DMS53 treated with DMSO at 0.1 percent for 48 hours (cell line): ENCODE results near the gene PTGR3.

Source experiments
- DNase-seq: peaks from one replicate; lab custom pipeline; 2025; ENCODE audit not compliant: unreplicated experiment; lab: John Stamatoyannopoulos, UW

PTGR3 gene

GRCh38 chr18:75216212-75216910 is 7.4 kb upstream of the PTGR3 start:
- DNase-seq = no peak

GRCh38 chr18:75215663-75216062 is 6.7 kb upstream of the PTGR3 start:
- no peak for DNase-seq

- DNase-seq = no peak
Measured at GRCh38 chr18:75214766-75215510, 6.0 kb upstream of the PTGR3 start.

GRCh38 chr18:75214332-75214690 is 5.4 kb upstream of the PTGR3 start:
- DNase-seq = no peak

- DNase-seq = no peak
Measured at GRCh38 chr18:75213611-75214331, 4.8 kb upstream of the PTGR3 start.

GRCh38 chr18:75212751-75213090 is 3.8 kb upstream of the PTGR3 start:
- no peak for DNase-seq

GRCh38 chr18:75211953-75212750 is 3.2 kb upstream of the PTGR3 start:
- DNase-seq = peak; percentile 20

GRCh38 chr18:75211626-75211952 is 2.6 kb upstream of the PTGR3 start:
- DNase-seq = no peak

GRCh38 chr18:75211002-75211621 is 2.2 kb upstream of the PTGR3 start:
- DNase-seq = peak; percentile 37

- DNase-seq = peak; percentile 94
Measured at GRCh38 chr18:75210274-75211001, 1.5 kb upstream of the PTGR3 start, which contains the start of gene TSHZ1. TSHZ1 (plus strand) TSS chr18:75210797; CDS start chr18:75211877, 1,080 bp downstream.

GRCh38 chr18:75209951-75210258 is 966 bp upstream of the PTGR3 start:
- DNase-seq = no peak

GRCh38 chr18:75208836-75209128 is 157 bp downstream of the PTGR3 start:
- DNase-seq = peak; percentile 64

- peak; percentile 59 for DNase-seq
Measured at GRCh38 chr18:75208155-75208835, 644 bp downstream of the PTGR3 start.

GRCh38 chr18:75207310-75208154 is 1.4 kb downstream of the PTGR3 start:
- DNase-seq = peak; percentile 46

GRCh38 chr18:75206452-75207309 is 2.3 kb downstream of the PTGR3 start:
- DNase-seq = no peak

GRCh38 chr18:75205514-75206132 is 3.3 kb downstream of the PTGR3 start:
- no peak for DNase-seq

GRCh38 chr18:75204732-75205513 is 4.0 kb downstream of the PTGR3 start:
- DNase-seq = no peak
